Naive thymus-derived CD8-positive, alpha-beta T cell (primary cell): ENCODE data around the gene CCDC146. TPM values are rescaled to one million over a fixed set of nuclear protein-coding genes. Genes with fewer than 3 reads are reported as not detected.
"Not testable (repeated sequence)": the region's sequence is repeated elsewhere in the genome, so short reads cannot be mapped to it uniquely, and the experiment has no call there.

Experiments used
- ATAC-seq, 2 donors: fragments of 150-1000 bp; cut with Tn5 transposase in 1 of 2; sonication (Bioruptor Pico), chemical (Tn5 transposase) in 1 of 2; 1 replicate in 1 of 2; 2 replicates in 1 of 2; pipeline ENCODE4 v1.10.0; 2021; ENCODE audit warnings: mild to moderate bottlenecking in 2 of 2, moderate library complexity in 2 of 2
- POLR2A ChIA-PET: fragments of 350-600 bp; sonication (Branson Sonifier 250); formaldehyde crosslinking; loops from one replicate; lab custom pipeline; 2021; ENCODE audit warnings: antibody characterized with exemption; lab: Charles Lee
- DNase-seq, 10 donors: peaks; one replicate each; pipeline versions ENCODE4 v3.0.0 to v3.0.0-alpha.2; 2020 to 2022
- H3K27ac Mint-ChIP-seq, 10 donors: one replicate each; pipeline ENCODE4 v1.8.0; 2020 to 2022; ENCODE audit warnings: mild to moderate bottlenecking in 10 of 10, mixed read lengths in 10 of 10, moderate library complexity in 4 of 10, inconsistent platforms in 1 of 10
- H3K27me3 Mint-ChIP-seq, 5 donors: one replicate each; pipeline ENCODE4 v1.8.0; 2021 to 2022; ENCODE audit warnings: mixed read lengths in 5 of 5
- H3K36me3 Mint-ChIP-seq, 3 donors: one replicate each; pipeline ENCODE4 v1.8.0; 2020 to 2022; ENCODE audit warnings: mixed read lengths in 3 of 3, mild to moderate bottlenecking in 2 of 3, inconsistent platforms in 1 of 3
- H3K4me1 Mint-ChIP-seq, 4 donors: one replicate each; pipeline ENCODE4 v1.8.0; 2021 to 2022; ENCODE audit warnings: mixed read lengths in 4 of 4
- H3K4me3 Mint-ChIP-seq, 10 donors: one replicate each; pipeline ENCODE4 v1.8.0; 2020 to 2022; ENCODE audit warnings: mild to moderate bottlenecking in 10 of 10, mixed read lengths in 10 of 10, moderate library complexity in 6 of 10, inconsistent platforms in 1 of 10
- H3K9me3 Mint-ChIP-seq, 9 donors: one replicate each; pipeline ENCODE4 v1.8.0; 2020 to 2022; ENCODE audit warnings: mixed read lengths in 9 of 9, mild to moderate bottlenecking in 3 of 9, inconsistent platforms in 1 of 9, moderate library complexity in 1 of 9
- polyA plus RNA-seq, 3 donors: library from polyadenylated mRNA; unstranded; fragments of 300-500 nt; fragmentation: Illumina TruSeq; gene quantifications; one replicate each; pipeline ENCODE4 v1.2.3, GENCODE V29; 2021
- total RNA-seq, 8 experiments: library from RNA in 2 of 8; stranded (reverse) in 2 of 8; gene quantifications; one replicate each; pipeline ENCODE4 v1.2.3 and lab custom pipeline; 2021 to 2026

CCDC146 gene
- total and polyA plus RNA-seq, 5 experiments from 2014 or later, result 2.3 to 11.5 (median 3.4) TPM

DNA sequence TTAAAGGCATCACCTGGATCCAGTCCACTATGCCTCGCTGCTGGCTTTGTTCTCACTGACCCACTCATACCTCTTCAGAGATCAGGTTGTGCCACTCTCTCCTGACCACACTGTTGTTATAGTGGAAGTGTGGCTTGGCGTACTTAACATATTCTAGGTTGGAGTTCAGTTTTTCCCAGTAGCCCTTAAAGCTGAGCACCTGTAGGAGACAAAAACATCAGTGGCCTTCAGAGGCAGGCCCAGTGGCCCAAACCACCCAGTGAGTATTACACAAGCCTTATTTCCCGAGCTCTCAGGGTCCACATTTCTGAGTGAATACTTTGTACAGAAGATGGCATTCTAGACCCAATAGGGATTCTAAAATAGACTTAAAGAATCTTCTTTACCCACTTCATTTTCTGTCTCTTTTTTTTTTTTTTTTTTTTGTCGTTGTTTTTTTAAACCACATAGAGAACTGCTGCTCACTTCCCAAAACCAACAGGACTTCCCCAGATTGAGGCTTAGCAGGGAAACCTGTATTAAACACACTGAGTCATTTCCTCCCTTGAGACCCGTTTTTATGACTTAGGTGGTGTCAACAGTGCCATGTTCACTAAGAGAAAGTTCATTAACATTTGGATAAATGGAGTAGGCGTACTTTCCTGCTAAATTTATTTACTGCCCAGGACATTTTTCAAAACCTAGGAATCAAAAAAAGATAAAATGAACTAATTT, 207.9 kb downstream of the CCDC146 start:
- ATAC-seq, result no peak
- POLR2A ChIA-PET, result no interaction called here

DNA sequence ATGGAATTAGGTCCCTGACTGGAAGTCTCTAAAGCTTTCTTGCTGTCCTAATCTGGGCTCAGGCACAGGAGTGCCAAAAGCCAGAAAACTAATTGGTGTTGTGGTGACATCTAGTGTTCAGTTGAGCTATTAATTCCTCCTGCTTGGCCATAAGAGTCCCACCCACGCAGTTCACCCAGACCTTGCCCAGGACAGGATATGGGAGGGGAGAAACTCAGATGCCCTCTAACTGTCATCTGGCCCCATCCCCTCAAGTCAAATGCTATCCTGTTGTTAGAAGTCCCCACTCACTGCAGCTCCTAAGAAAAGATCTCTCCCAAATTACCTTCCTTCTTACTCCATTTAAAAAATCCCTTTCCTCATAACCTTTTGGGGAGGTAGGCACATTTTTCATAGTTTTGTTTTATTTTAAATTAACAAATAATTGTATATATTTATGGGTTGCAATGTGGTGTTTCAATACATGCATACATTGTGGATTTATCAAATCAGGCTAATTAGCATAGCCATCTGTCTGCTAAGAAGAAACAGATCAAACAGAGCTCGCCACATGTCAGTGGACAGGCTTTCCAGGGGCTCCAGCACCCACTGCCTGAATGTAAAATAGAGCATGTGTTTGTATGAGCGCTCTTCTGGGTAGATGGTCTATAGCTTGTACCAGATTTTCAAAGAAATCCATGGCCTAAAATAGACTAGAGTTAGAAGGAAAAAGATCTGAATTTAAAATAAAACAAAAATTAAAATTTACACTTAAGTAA, 209.7 kb downstream of the CCDC146 start:
- peaks cover 0 to 6% (median 3%) of the 10 kb centered on the region in 3 donors for H3K36me3 Mint-ChIP-seq
- POLR2A ChIA-PET, result interaction anchor here (0.5 to 0.7 kb wide), 2 partner anchors 9 to 39 kb away, joined by 4 to 6 read pairs; no protein-coding TSS in a partner anchor
- peak overlapping the region in 3 of 10 donors; percentile 17 to 27 (median 22) for H3K27ac Mint-ChIP-seq
- H3K27me3 Mint-ChIP-seq, result no peaks in the 10 kb centered on the region
- peaks cover 30 to 75% (median 46%) of the 10 kb centered on the region in 4 donors for H3K4me1 Mint-ChIP-seq
- ATAC-seq (peak; percentile 71 to 86), DNase-seq (peak in 8 of 10 donors; percentile 12 to 68 (median 38))
- no peaks in the 10 kb centered on the region for H3K9me3 Mint-ChIP-seq
- peak overlapping the region in 1 of 10 donors; percentile 1 for H3K4me3 Mint-ChIP-seq

More for the DNA sequence above, 207.9 kb downstream of the CCDC146 start:
- H3K27ac Mint-ChIP-seq, result peak overlapping the region in 3 of 10 donors; percentile 9 to 80 (median 40)
- H3K9me3 Mint-ChIP-seq, result no peaks in the 10 kb centered on the region
- peaks cover 29 to 73% (median 49%) of the 10 kb centered on the region in 4 donors for H3K4me1 Mint-ChIP-seq
- H3K4me3 Mint-ChIP-seq, result peak overlapping the region in 4 of 10 donors; percentile 1 to 52 (median 17)
- peaks cover 0 to 15% (median 6%) of the 10 kb centered on the region in 3 donors for H3K36me3 Mint-ChIP-seq
- no peaks in the 10 kb centered on the region for H3K27me3 Mint-ChIP-seq
- DNase-seq, result peak in 1 of 10 donors; percentile 29

DNA sequence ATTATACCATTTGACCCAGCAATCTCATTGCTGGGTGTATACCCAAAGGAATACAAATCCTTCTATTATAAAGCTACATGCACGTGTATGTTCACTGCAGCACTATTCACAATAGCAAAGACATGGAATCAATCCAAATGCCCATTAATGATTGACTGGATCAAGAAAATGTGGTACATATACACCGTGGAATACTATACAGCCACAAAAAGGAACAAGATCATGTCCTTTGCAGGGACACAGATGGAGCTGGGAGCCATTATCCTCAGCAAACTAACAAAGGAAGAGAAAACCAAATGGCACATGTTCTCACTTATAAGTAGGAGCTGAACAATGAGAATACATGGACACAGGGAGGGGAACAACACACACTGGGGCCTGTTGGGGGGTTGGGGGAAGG, 211.6 kb downstream of the CCDC146 start:
- not testable (repeated sequence) for H3K4me3 Mint-ChIP-seq, H3K27me3 Mint-ChIP-seq, H3K36me3 Mint-ChIP-seq, DNase-seq, H3K9me3 Mint-ChIP-seq, ATAC-seq
- Mint-ChIP-seq H3K27ac (peak overlapping the region in 1 of 10 donors; percentile 44), H3K4me1 (peaks cover 24 to 74% (median 40%) of the 10 kb centered on the region in 4 donors)
- POLR2A ChIA-PET, result interaction anchor here (0.6 kb wide), 1 partner anchor 1013 kb away, joined by 4 read pairs; no protein-coding TSS in a partner anchor

DNA sequence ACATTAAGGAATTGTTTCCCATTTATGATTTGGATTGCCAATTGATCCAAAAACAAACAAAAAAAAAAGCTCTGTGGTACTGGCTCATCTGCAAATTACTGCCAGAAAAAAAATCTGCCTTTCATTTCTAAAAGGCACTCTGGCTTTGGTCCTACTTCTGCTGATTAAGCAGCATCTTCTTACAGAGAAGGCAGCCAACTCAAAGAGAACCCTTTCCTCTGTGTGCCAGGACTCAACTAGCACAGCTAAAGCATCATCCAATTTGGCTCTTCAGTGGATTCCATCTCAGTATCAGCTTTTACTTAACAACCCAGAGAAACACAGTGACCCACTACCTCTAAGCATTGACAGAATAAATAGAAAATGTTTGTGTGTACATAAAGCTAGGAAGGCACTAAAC, 213.2 kb downstream of the CCDC146 start:
- Mint-ChIP-seq H3K4me3 (no peak overlapping the region), H3K36me3 (peaks cover 0 to 7% (median 3%) of the 10 kb centered on the region in 3 donors), H3K27ac (peak overlapping the region in 3 of 10 donors; percentile 7 to 32 (median 28)), H3K27me3 (no peaks in the 10 kb centered on the region), H3K9me3 (no peaks in the 10 kb centered on the region), H3K4me1 (peaks cover 21 to 72% (median 32%) of the 10 kb centered on the region in 4 donors)
- no peak for DNase-seq
- POLR2A ChIA-PET, result no interaction called here
- ATAC-seq, result no peak

DNA sequence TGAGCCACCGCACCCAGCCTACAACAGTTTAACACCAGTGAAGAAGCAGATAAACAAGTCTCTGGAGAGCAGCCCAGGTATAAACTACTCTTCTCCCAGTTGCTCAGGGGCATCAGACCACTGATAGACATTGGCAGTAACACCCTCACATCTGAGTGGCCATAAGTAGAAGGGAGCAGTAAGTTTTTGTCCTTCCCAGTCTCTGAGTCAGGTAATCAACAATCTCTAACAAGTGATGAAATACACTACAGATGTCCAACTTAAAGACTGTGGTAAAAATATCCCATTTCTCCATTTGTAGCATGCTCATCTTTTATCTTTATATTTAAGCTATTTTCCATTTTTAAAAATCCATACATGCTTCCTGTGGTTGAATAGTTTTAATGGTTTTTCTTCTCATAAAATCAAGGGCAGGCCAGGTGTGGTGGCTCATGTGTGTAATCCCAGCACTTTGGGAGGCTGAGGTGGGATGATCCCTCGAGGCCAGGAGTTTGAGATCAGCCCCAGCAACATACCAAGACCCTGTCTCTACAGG, 215.1 kb downstream of the CCDC146 start:
- Mint-ChIP-seq H3K36me3 (peaks cover 0 to 7% (median 3%) of the 10 kb centered on the region in 3 donors), H3K27me3 (no peaks in the 10 kb centered on the region), H3K4me1 (peaks cover 14 to 58% (median 25%) of the 10 kb centered on the region in 4 donors), H3K9me3 (no peaks in the 10 kb centered on the region), H3K27ac (peak overlapping the region in 4 of 10 donors; percentile 7 to 64 (median 14)), H3K4me3 (no peak overlapping the region)
- no peak for DNase-seq
- POLR2A ChIA-PET, result no interaction called here
- ATAC-seq, result no peak

DNA sequence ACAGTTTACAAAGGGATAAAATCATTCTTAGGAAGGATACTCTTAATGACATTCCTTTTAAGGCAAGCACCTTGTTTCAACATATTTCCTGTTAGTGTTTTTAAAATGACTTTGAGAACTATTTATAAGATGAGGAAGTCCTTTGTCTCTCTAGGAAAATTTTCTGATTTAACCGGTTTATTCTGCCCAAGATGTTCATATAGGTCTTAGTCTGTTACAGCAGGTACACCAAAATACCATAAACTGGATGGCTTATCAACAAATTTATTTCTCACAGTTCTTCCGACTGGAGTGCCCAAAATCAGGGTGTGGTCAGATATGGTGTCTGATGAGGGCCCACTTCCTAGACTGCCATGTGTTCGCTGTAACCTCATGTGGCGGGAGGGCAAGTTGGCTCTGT, 215.8 kb downstream of the CCDC146 start:
- no peaks in the 10 kb centered on the region for H3K27me3 Mint-ChIP-seq
- H3K4me1 Mint-ChIP-seq, result peaks cover 14 to 55% (median 25%) of the 10 kb centered on the region in 4 donors
- no peak for ATAC-seq
- peak overlapping the region in 4 of 10 donors; percentile 2 to 28 (median 6) for H3K4me3 Mint-ChIP-seq
- H3K36me3 Mint-ChIP-seq, result peaks cover 0 to 7% (median 3%) of the 10 kb centered on the region in 3 donors
- no peaks in the 10 kb centered on the region for H3K9me3 Mint-ChIP-seq
- POLR2A ChIA-PET, result no interaction called here
- H3K27ac Mint-ChIP-seq, result peak overlapping the region in 6 of 10 donors; percentile 7 to 65 (median 22)
- DNase-seq, result no peak

DNA sequence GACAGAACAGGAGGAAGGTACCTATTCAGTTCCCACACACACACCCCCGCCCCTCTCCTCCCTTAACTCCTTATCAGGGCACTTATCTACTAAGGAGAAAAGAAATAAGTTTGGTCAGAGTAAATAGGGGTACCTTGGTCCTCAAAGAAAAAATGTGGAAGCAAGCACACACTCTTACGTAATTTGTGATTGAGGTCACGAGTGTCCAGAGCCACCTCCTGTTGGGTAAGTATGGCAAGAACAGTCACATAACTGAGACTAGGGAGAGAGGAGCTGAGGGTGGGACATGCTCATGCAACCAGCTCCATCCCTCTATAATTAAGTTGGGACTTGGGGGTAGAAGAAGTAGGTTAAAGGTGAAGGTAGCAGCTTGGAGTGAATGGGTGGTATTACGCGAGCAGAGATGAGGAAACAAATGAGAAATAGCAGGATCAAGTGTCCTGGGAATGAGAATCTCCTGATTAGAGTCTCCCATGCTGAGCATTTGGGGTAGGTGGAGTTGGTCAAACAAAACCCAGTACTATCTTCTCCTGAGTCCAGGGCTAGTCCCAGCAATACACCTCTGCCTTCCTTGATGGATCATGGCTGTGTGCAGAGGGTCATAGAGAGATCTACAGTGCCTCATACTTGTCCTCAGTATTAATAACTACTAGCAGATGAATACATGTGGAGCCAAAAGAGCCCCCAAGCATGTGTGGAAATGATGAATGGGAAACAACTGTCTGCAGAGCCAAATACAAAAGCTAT, 216.6 kb downstream of the CCDC146 start:
- ATAC-seq (no peak), DNase-seq (no peak)
- Mint-ChIP-seq H3K36me3 (peaks cover 0 to 5% (median 2%) of the 10 kb centered on the region in 3 donors), H3K27me3 (no peaks in the 10 kb centered on the region), H3K4me3 (peak overlapping the region in 1 of 10 donors; percentile 5), H3K9me3 (no peaks in the 10 kb centered on the region), H3K27ac (peak overlapping the region in 7 of 10 donors; percentile 2 to 80 (median 24)), H3K4me1 (peaks cover 14 to 48% (median 25%) of the 10 kb centered on the region in 4 donors)
- POLR2A ChIA-PET, result no interaction called here

DNA sequence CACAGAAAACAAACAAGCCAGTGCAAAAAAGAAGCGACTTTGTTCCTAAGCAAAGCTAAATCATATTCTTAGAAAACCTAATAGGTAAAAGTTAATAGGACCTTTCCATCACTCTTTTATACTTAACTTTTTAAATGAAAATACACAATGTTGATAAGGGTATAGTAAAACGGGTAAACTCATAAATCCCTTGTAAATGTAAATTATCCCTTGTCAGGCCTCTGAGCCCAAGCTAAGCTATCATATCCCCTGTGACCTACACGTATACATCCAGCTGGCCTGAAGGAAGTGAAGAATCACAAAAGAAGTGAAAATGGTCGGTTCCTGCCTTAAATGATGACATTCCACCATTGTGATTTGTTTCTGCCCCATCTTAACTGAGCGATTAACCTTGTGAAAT, 217.3 kb downstream of the CCDC146 start:
- Mint-ChIP-seq H3K4me3 (no peak overlapping the region), H3K27ac (peak overlapping the region in 4 of 10 donors; percentile 2 to 32 (median 6)), H3K27me3 (no peaks in the 10 kb centered on the region), H3K4me1 (peaks cover 14 to 46% (median 25%) of the 10 kb centered on the region in 4 donors), H3K36me3 (peaks cover 0 to 5% (median 0%) of the 10 kb centered on the region in 3 donors), H3K9me3 (no peaks in the 10 kb centered on the region)
- POLR2A ChIA-PET, result no interaction called here
- ATAC-seq, result no peak
- DNase-seq, result no peak

Other genes with a start within 250 kb of the CCDC146 start
- not detected for gene SPDYE17, start 90.3 kb upstream of the CCDC146 start, total RNA-seq
- gene SPDYE17, start 90.3 kb upstream of the CCDC146 start, polyA plus RNA-seq, result not detected
- gene SPDYE18, start 60.1 kb upstream of the CCDC146 start, total RNA-seq, result 1 to 10 TPM; 2.3 to 3.0 TPM
- gene SPDYE18, start 60.1 kb upstream of the CCDC146 start, polyA plus RNA-seq, result under 1 TPM in 1 of 3 donors, not detected in 2; 0.20 TPM
- gene FGL2, start 77.2 kb downstream of the CCDC146 start, total RNA-seq, result 1 to 10 TPM; 6.1 to 7.0 TPM
- 1 to 10 TPM in 1 of 3 donors, under 1 TPM in 2; 0.48 to 3.1 (median 0.55) TPM for gene FGL2, start 77.2 kb downstream of the CCDC146 start, polyA plus RNA-seq